ENCODE data around the gene HOXA6. TPM values are rescaled to one million over a fixed set of nuclear protein-coding genes. Genes with fewer than 3 reads are reported as not detected.
A peak's percentile ranks its signal among the peaks of the same experiment; 100 is the strongest.

HOXA6 gene
- total and polyA plus RNA-seq, 2 experiments from 2014 or later: not detected

GRCh38 chr7:27148756-27149641 is 1.4 kb upstream of the HOXA6 start:
- Histone ChIP-seq H2AFZ (no peak overlapping the region), H3K27ac (ENCODE audit: low read depth) (no peak overlapping the region), H3K4me1 (ENCODE audit: insufficient read depth) (peaks cover 20% of the 10 kb centered on the region), H3K4me3 (no peak overlapping the region), H3K79me2 (replicated peaks; ENCODE audit: insufficient read depth) (no peaks in the 10 kb centered on the region), H3K4me2 (no peak overlapping the region; the same call in 1 of the 2 replicates), H3F3A (replicated peaks; ENCODE audit: low read depth) (peaks cover 43% of the 10 kb centered on the region), H3K9me2 (ENCODE audit: insufficient read depth) (no peaks in the 10 kb centered on the region), H4K20me1 (replicated peaks; ENCODE audit: insufficient read depth) (peaks cover 53% of the 10 kb centered on the region), H3K36me3 (ENCODE audit: insufficient read depth) (no peaks in the 10 kb centered on the region), H3K27me3 (ENCODE audit: insufficient read depth) (peaks cover 100% of the 10 kb centered on the region)
- Mint-ChIP-seq H3K27ac (no peak overlapping the region), H3K4me1 (peaks cover 15% of the 10 kb centered on the region), H3K4me3 (no peak overlapping the region), H3K9me3 (peaks cover 21% of the 10 kb centered on the region), H3K27me3 (ENCODE audit: insufficient read depth, low read depth, poor library complexity) (peaks cover 100% of the 10 kb centered on the region), H3K36me3 (ENCODE audit: low read depth) (no peaks in the 10 kb centered on the region; the same call in 2 of the 3 replicates)
- DNase-seq (ENCODE audit: low spot score) (peak; percentile 17), ATAC-seq (no peak)
- TF ChIP-seq EZH2phosphoT487 (IDR thresholded peaks at IDR 0.05; ENCODE audit: unreplicated experiment) (peak; percentile 60), CREB1 (CRISPR knock-in tag; IDR thresholded peaks at IDR 0.05; ENCODE audit: low read depth) (no peak), POLR2AphosphoS5 (IDR thresholded peaks at IDR 0.05; ENCODE audit: low read depth) (no peak), ZNF462 (CRISPR knock-in tag; IDR thresholded peaks at IDR 0.05) (no peak), EZH2 (IDR thresholded peaks at IDR 0.05; ENCODE audit: low read depth, unreplicated experiment) (peak; percentile 92)

All from GM23338 (cell line).